LNCAP (cell line): ENCODE data around the gene CYB5A.

Source experiments
- TF ChIP-seq, protein P1 (sequence below): fragments of 450-650 bp; IDR thresholded peaks from 2 replicates; pipeline ENCODE4 v1.5.1; 2017; ENCODE audit warnings: mild to moderate bottlenecking

The CYB5A gene

DNA sequence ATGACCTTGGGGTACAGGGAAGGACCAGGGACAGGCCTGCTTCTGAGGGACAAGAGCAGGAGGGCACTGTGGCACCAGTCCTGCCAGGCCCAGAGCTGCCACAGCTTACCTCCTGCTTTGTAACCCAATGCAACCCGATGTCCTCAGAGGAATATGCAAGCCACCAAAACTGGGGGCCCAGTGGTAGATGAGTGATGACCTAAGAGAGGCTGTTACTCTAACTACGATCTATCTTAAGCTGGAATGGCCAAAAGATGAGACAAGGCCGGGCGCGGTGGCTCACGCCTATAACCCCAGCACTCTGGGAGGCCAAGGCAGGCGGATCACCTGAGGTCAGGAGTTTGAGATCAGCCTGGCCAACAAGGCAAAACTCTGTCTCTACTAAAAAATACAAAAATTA lies 12.8 kb downstream of the CYB5A start:
- TF ChIP-seq, protein P1, sequence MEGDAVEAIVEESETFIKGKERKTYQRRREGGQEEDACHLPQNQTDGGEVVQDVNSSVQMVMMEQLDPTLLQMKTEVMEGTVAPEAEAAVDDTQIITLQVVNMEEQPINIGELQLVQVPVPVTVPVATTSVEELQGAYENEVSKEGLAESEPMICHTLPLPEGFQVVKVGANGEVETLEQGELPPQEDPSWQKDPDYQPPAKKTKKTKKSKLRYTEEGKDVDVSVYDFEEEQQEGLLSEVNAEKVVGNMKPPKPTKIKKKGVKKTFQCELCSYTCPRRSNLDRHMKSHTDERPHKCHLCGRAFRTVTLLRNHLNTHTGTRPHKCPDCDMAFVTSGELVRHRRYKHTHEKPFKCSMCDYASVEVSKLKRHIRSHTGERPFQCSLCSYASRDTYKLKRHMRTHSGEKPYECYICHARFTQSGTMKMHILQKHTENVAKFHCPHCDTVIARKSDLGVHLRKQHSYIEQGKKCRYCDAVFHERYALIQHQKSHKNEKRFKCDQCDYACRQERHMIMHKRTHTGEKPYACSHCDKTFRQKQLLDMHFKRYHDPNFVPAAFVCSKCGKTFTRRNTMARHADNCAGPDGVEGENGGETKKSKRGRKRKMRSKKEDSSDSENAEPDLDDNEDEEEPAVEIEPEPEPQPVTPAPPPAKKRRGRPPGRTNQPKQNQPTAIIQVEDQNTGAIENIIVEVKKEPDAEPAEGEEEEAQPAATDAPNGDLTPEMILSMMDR = no peak

DNA sequence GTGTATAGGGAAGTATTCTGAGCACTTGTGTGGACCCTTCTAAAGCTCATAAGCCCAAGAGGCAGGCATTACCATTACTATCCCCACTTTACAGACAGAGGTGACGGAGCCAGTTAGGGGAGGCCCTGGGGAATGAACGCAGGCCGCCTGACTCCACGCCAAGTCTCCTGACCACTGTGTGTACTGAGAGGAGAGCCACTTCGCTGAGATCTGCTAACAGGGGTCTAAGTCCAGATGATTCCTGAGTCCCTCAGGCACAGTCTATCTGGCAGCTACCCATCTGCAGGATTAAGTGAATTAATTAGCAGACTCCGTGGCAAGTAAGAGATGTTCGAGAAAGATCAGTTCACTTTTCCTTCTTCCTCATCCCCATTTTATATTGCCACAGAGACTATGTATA lies 13.7 kb downstream of the CYB5A start:
- TF ChIP-seq, protein P1 = no peak

DNA sequence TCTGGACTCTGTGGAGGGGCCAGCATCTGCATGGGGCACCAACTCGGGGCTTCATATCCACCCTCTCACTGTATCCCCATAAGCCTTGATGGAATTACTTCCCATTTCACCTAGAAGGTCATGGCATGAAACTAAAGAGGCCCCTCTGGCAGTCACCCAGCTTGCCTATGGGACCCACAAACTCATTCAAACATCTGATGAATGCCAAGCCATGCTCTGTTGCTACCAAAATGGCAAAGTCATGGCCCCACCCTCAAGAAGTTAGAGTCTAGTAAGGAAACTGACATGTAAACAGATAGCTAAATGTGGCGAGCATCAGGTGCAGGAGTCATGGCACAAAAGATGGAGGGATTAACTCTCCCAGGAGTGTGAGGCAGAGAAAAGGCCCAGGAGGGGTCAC lies 14.5 kb downstream of the CYB5A start:
- TF ChIP-seq, protein P1 = no peak

DNA sequence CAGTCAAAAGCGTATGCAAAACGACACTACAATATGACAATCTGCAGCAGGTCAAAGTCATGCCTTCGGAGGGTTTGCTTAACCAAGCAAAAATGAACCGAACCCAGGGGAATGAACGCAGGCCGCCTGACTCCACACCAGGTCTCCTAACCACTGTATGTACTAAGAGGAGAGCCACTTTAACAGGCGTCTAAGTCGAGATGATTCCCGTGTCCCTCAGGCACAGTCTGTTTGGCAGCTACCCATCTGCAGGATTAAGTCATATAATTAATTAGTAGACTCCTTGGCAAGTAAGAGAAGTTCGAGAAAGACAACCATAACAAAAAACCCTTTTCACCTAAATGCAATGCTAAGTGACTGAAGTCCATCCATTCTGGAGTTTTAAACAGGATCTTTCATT lies 15.2 kb downstream of the CYB5A start:
- TF ChIP-seq, protein P1 = no peak

DNA sequence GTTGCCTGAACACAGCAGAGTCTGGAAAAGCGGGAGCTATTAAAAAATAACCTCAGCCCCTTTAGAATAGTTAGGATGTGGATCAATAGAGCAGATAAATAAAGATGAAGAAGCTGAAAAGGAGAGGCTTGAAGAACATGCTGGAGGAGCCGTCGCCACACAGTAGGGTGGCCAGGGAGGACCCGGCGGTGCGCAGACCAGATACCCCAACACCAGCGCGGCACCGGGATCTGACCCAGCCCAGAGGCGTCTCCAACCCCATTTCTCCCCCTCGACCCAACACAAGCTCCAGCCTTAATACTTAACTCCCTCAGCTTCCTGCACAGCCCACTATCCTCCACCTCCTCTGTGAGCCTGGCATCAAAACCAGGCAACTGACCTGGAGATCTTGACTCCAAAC lies 16.0 kb downstream of the CYB5A start:
- TF ChIP-seq, protein P1 = no peak

DNA sequence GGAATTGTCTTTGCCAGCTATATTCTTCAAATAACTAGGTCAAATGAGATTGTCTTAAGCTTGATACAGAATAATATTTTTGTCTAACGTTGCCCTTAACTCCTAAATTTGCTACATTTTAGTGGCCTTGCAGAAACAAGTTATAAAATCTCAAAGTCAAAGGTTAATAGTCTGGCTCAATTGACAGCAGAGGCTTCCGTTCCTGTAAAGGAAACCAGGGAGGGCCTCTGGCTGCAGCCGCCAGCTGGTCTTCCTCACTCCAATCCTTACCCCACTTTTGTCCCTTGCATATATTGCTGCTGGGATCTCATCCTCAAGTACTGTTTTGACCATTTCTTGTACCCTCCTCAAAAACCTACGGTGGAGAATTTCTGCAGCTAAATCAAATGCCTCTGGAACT lies 17.1 kb downstream of the CYB5A start:
- TF ChIP-seq, protein P1 = no peak

DNA sequence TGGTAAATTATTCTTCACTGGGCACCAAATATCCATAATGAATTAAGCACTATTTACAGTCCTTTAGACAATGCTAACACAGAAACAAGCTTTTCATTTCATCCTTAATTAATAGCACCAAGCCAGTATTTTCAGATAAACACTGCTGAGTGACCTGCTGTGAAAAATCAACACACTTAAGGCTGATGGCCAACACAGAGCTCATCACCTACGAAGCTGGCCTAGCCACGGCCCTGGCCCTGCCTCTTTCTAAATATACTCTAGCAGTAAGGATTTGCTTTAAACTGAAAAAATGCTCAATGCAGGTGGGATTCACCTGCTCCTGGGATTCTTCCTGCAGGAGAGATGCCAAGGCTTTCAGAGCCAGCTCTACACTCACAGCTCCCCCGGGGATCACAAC lies 18.4 kb downstream of the CYB5A start:
- TF ChIP-seq, protein P1 = no peak

DNA sequence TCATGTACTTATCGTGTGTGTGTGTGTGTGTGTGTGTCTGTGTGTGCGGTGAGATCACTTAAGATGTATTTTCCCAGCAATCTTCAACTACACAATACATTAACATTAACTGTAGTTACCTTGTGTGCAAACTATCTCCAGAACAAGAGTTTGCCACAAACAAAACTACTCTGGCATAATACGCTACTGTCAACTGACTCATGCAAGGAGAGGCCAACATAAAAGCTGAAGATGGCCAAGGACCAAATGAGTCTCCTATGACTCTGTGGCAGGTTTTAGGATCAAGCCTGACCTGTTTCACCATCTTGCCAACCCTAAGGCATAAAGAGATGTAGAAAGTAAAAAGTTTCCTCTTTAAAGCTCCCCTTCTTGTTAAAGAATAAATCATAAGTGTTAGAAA lies 20.1 kb downstream of the CYB5A start:
- TF ChIP-seq, protein P1 = no peak
